ENCODE measurements around the gene TATDN3. TPM values are rescaled to one million over a fixed set of nuclear protein-coding genes. Genes with fewer than 3 reads are reported as not detected.
"Not testable (repeated sequence)": the region's sequence is repeated elsewhere in the genome, so short reads cannot be mapped to it uniquely, and the experiment has no call there.

Gene TATDN3
- total RNA-seq = 10 to 100 TPM; 12.2 to 12.9 TPM

GRCh38 chr1:212791676-212792395 lies at the start of gene TATDN3, which contains the start of gene NSL1:
TATDN3 (plus strand) TSS chr1:212791894; CDS start chr1:212791922, 28 bp downstream.
NSL1 (minus strand) TSS chr1:212791777; CDS start chr1:212791763, 14 bp downstream.
- Mint-ChIP-seq H3K27ac (peak within 1 kb of the TSS; percentile 93 to 99), H3K36me3 (peaks cover 6 to 12% of the 10 kb centered on the region in 2 donors), H3K9me3 (peaks cover 0 to 4% of the 10 kb centered on the region in 2 donors)
- peak; percentile 93 to 100 for DNase-seq (ENCODE audit: low spot score in 2 of 2)
- peak; percentile 91 to 93 for ATAC-seq

- H3K27ac Mint-ChIP-seq = peak overlapping the region in 1 of 2 donors; percentile 27
- peaks cover 0 to 18% of the 10 kb centered on the region in 2 donors for H3K9me3 Mint-ChIP-seq
- ATAC-seq (no peak), DNase-seq (ENCODE audit: low spot score in 2 of 2) (no peak)
- peaks cover 7 to 28% of the 10 kb centered on the region in 2 donors for H3K36me3 Mint-ChIP-seq
Observed at GRCh38 chr1:212743901-212744475, 47.7 kb upstream of the TATDN3 start.

- Mint-ChIP-seq H3K9me3 (peaks cover 0 to 18% of the 10 kb centered on the region in 2 donors), H3K27ac (no peak overlapping the region), H3K36me3 (peaks cover 7 to 28% of the 10 kb centered on the region in 2 donors)
- DNase-seq (ENCODE audit: low spot score in 2 of 2) (no peak), ATAC-seq (peak in 1 of 2 donors; percentile 39)
Observed at GRCh38 chr1:212745303-212745702, 46.4 kb upstream of the TATDN3 start.

- Mint-ChIP-seq H3K9me3 (peaks cover 0 to 13% of the 10 kb centered on the region in 2 donors), H3K36me3 (peaks cover 4 to 21% of the 10 kb centered on the region in 2 donors), H3K27ac (no peak overlapping the region)
- DNase-seq (ENCODE audit: low spot score in 2 of 2) (no peak), ATAC-seq (peak in 1 of 2 donors; percentile 32)
Observed at GRCh38 chr1:212746546-212746945, 45.1 kb upstream of the TATDN3 start.

GRCh38 chr1:212749821-212750535 lies 41.7 kb upstream of the TATDN3 start:
- H3K36me3 Mint-ChIP-seq = peaks cover 0 to 6% of the 10 kb centered on the region in 2 donors
- ATAC-seq (peak; percentile 29 to 71), DNase-seq (ENCODE audit: low spot score in 2 of 2) (no peak)
- no peaks in the 10 kb centered on the region for H3K9me3 Mint-ChIP-seq
- H3K27ac Mint-ChIP-seq = peak overlapping the region; percentile 33 to 70

GRCh38 chr1:212752252-212752933 lies 39.3 kb upstream of the TATDN3 start:
- Mint-ChIP-seq H3K27ac (no peak overlapping the region), H3K9me3 (no peaks in the 10 kb centered on the region), H3K36me3 (no peaks in the 10 kb centered on the region)
- peak; percentile 50 to 73 for ATAC-seq
- DNase-seq (ENCODE audit: low spot score in 2 of 2) = no peak

- no peak overlapping the region for H3K27ac Mint-ChIP-seq
- DNase-seq (ENCODE audit: low spot score in 2 of 2) (no peak), ATAC-seq (peak; percentile 51 to 65)
- H3K36me3 Mint-ChIP-seq = no peaks in the 10 kb centered on the region
- no peaks in the 10 kb centered on the region for H3K9me3 Mint-ChIP-seq
Observed at GRCh38 chr1:212752934-212753497, 38.7 kb upstream of the TATDN3 start.

GRCh38 chr1:212753749-212754148 lies 37.9 kb upstream of the TATDN3 start:
- DNase-seq (ENCODE audit: low spot score in 2 of 2) = no peak
- Mint-ChIP-seq H3K9me3 (no peaks in the 10 kb centered on the region), H3K36me3 (no peaks in the 10 kb centered on the region), H3K27ac (peak overlapping the region in 1 of 2 donors; percentile 4)
- no peak for ATAC-seq

- Mint-ChIP-seq H3K36me3 (no peaks in the 10 kb centered on the region), H3K27ac (peak overlapping the region in 1 of 2 donors; percentile 4), H3K9me3 (no peaks in the 10 kb centered on the region)
- no peak for ATAC-seq
- DNase-seq (ENCODE audit: low spot score in 2 of 2) = no peak
Observed at GRCh38 chr1:212754193-212754592, 37.5 kb upstream of the TATDN3 start.

- no peaks in the 10 kb centered on the region for H3K36me3 Mint-ChIP-seq
- ATAC-seq = no peak
- no peak for DNase-seq (ENCODE audit: low spot score in 2 of 2)
- no peak overlapping the region for H3K27ac Mint-ChIP-seq
- no peaks in the 10 kb centered on the region for H3K9me3 Mint-ChIP-seq
Observed at GRCh38 chr1:212754680-212755079, 37.0 kb upstream of the TATDN3 start.

GRCh38 chr1:212759683-212760082 lies 32.0 kb upstream of the TATDN3 start:
- DNase-seq (ENCODE audit: low spot score in 2 of 2) (no peak), ATAC-seq (peak; percentile 7 to 13)
- Mint-ChIP-seq H3K9me3 (no peaks in the 10 kb centered on the region), H3K36me3 (peaks cover 0 to 8% of the 10 kb centered on the region in 2 donors), H3K27ac (no peak overlapping the region)

- DNase-seq (ENCODE audit: low spot score in 2 of 2) (peak in 1 of 2 donors; percentile 69), ATAC-seq (peak; percentile 67 to 87)
- no peaks in the 10 kb centered on the region for H3K9me3 Mint-ChIP-seq
- H3K36me3 Mint-ChIP-seq = peaks cover 0 to 13% of the 10 kb centered on the region in 2 donors
- H3K27ac Mint-ChIP-seq = peak overlapping the region in 1 of 2 donors; percentile 23
Observed at GRCh38 chr1:212760126-212760823, 31.4 kb upstream of the TATDN3 start.

- Mint-ChIP-seq H3K36me3 (peaks cover 13 to 27% of the 10 kb centered on the region in 2 donors), H3K27ac (no peak overlapping the region), H3K9me3 (peaks cover 6 to 11% of the 10 kb centered on the region in 2 donors)
- ATAC-seq (no peak), DNase-seq (ENCODE audit: low spot score in 2 of 2) (no peak)
Observed at GRCh38 chr1:212762234-212762633, 29.5 kb upstream of the TATDN3 start.

- Mint-ChIP-seq H3K36me3 (peaks cover 19 to 34% of the 10 kb centered on the region in 2 donors), H3K27ac (peak overlapping the region in 1 of 2 donors; percentile 27), H3K9me3 (peaks cover 9 to 15% of the 10 kb centered on the region in 2 donors)
- ATAC-seq (no peak), DNase-seq (ENCODE audit: low spot score in 2 of 2) (no peak)
Observed at GRCh38 chr1:212762839-212763238, 28.9 kb upstream of the TATDN3 start.

GRCh38 chr1:212764718-212765281 lies 26.9 kb upstream of the TATDN3 start:
- Mint-ChIP-seq H3K9me3 (peaks cover 16 to 25% of the 10 kb centered on the region in 2 donors), H3K36me3 (peaks cover 34 to 46% of the 10 kb centered on the region in 2 donors)
- ATAC-seq; DNase-seq (ENCODE audit: low spot score in 2 of 2); H3K27ac Mint-ChIP-seq: not testable (repeated sequence)
